Central memory CD8-positive, alpha-beta T cell (primary cell): ENCODE data around the gene FASLG.

ENCODE experiments used
- ATAC-seq: fragments of 150-1000 bp; cut with Tn5 transposase; replicated peaks from 2 replicates; pipeline ENCODE4 v1.10.0; 2022; ENCODE audit warnings: mild to moderate bottlenecking, moderate FRiP score, moderate number of reproducible peaks; ENCODE audit not compliant: poor library complexity, severe bottlenecking; ENCODE audit errors: extremely low read depth
- DNase-seq, 2 donors: peaks; one replicate each; pipeline ENCODE4 v3.0.0; 2021; ENCODE audit warnings: low spot score in 2 of 2
- H3K27ac Mint-ChIP-seq: one replicate; pipeline ENCODE4 v1.8.0; 2022; ENCODE audit warnings: low read depth, mild to moderate bottlenecking, moderate library complexity, mixed read lengths
- H3K27me3 Mint-ChIP-seq: one replicate; pipeline ENCODE4 v1.8.0; 2022; ENCODE audit warnings: mixed read lengths
- H3K36me3 Mint-ChIP-seq: one replicate; pipeline ENCODE4 v1.8.0; 2022; ENCODE audit warnings: mild to moderate bottlenecking, moderate library complexity, mixed read lengths; ENCODE audit not compliant: insufficient read depth
- H3K4me1 Mint-ChIP-seq: one replicate; pipeline ENCODE4 v1.8.0; 2022; ENCODE audit warnings: mixed read lengths
- H3K4me3 Mint-ChIP-seq: one replicate; pipeline ENCODE4 v1.8.0; 2022; ENCODE audit warnings: mild to moderate bottlenecking, moderate library complexity, mixed read lengths
- H3K9me3 Mint-ChIP-seq: one replicate; pipeline ENCODE4 v1.8.0; 2022; ENCODE audit warnings: mixed read lengths

Gene FASLG

DNA sequence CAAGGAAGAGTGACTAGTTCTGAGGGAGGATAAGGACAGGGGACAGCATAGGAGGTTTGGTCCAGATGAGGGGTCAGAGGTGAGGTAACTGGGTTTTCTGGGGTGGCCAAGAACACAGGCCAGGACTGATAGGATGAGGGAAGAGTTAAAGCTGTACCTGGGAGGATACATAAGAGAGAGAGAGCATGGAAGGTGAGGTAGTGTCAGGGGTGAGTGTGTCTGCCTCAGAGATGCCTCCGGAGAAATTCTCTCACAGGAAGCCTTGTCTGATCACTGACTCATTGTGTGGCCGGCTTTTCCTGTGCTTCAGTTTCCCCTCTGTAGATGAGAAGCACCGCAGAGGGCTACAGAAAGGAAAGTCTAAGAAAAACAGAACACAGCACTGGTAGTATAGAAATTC, 40.2 kb downstream of the FASLG start:
- Mint-ChIP-seq H3K27ac (peak overlapping the region; percentile 96), H3K4me3 (peak overlapping the region; percentile 60), H3K36me3 (peaks cover 8% of the 10 kb centered on the region), H3K27me3 (no peaks in the 10 kb centered on the region), H3K4me1 (peaks cover 53% of the 10 kb centered on the region), H3K9me3 (peaks cover 4% of the 10 kb centered on the region)
- ATAC-seq = peak; percentile 90
- peak; percentile 35 to 76 for DNase-seq

DNA sequence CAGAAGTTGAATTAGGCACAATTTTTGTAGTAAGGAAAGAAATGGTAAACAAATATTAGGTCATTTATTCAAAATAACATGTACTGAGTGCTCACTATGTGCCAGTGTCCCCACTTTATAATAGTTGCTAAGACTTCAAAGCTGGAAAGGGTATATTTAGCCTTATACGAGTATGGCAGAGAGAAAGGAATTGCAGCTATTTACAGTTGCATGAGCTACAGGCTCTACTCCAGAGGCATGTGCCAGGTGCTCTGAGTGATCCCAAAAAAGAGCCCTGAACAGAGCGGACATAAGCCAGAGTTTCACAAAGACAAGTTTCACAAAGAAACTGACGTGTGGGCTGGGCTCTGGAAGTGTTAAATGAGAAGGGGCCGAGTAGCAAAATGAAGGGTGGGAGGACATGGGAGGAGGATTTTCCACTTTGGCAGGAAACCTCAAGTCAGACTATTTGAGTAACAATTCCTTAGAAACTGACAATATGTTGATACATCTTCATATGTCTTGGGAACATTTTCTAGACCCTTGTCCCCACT, 40.9 kb downstream of the FASLG start:
- DNase-seq = no peak
- Mint-ChIP-seq H3K9me3 (peaks cover 4% of the 10 kb centered on the region), H3K4me1 (peaks cover 53% of the 10 kb centered on the region), H3K27me3 (no peaks in the 10 kb centered on the region), H3K36me3 (peaks cover 8% of the 10 kb centered on the region), H3K27ac (peak overlapping the region; percentile 96), H3K4me3 (peak overlapping the region; percentile 60)
- no peak for ATAC-seq

DNA sequence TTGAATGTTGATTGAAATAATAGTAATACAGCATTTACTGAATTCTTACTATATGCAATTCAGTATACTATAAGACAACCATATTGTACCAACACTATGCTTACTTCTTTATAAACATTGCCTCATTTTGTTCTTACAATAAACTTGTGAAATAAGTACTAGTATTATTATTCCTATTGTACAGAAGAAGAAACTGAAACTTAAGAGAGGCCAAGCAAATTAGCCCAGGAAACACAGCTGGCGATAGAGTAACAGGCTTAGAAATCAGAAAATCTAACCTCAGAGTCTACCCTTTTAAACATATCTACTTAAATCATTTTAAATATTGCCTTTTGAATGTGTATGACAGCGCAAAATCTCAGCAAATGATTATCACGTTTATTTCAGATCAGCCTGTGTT, 41.7 kb downstream of the FASLG start:
- Mint-ChIP-seq H3K27me3 (no peaks in the 10 kb centered on the region), H3K9me3 (peaks cover 4% of the 10 kb centered on the region), H3K36me3 (peaks cover 8% of the 10 kb centered on the region), H3K4me3 (no peak overlapping the region), H3K27ac (peak overlapping the region; percentile 96), H3K4me1 (peaks cover 46% of the 10 kb centered on the region)
- no peak for ATAC-seq
- DNase-seq = no peak

DNA sequence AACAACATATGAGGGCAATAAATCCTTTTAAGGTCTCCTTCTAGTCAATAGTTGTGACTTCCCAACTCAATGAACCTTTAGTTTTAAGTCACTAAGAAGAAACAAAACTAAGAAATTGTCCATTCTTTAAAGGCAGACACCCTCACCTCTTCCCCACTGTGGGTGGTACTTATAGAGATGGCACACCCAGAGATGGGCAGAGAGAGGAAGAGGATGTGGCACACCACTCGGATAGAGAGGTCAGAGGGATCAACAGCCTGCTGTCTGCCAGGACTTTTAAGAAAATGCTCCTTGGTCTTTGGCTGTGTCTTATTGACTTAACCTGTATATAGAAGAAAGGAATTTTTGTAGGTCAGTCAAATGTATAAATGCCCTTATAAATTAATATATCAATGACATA, 45.1 kb downstream of the FASLG start:
- no peaks in the 10 kb centered on the region for H3K9me3 Mint-ChIP-seq
- H3K4me3 Mint-ChIP-seq = no peak overlapping the region
- peaks cover 29% of the 10 kb centered on the region for H3K4me1 Mint-ChIP-seq
- H3K36me3 Mint-ChIP-seq = peaks cover 4% of the 10 kb centered on the region
- DNase-seq (no peak), ATAC-seq (peak; percentile 19)
- peak overlapping the region; percentile 82 for H3K27ac Mint-ChIP-seq
- H3K27me3 Mint-ChIP-seq = no peaks in the 10 kb centered on the region

DNA sequence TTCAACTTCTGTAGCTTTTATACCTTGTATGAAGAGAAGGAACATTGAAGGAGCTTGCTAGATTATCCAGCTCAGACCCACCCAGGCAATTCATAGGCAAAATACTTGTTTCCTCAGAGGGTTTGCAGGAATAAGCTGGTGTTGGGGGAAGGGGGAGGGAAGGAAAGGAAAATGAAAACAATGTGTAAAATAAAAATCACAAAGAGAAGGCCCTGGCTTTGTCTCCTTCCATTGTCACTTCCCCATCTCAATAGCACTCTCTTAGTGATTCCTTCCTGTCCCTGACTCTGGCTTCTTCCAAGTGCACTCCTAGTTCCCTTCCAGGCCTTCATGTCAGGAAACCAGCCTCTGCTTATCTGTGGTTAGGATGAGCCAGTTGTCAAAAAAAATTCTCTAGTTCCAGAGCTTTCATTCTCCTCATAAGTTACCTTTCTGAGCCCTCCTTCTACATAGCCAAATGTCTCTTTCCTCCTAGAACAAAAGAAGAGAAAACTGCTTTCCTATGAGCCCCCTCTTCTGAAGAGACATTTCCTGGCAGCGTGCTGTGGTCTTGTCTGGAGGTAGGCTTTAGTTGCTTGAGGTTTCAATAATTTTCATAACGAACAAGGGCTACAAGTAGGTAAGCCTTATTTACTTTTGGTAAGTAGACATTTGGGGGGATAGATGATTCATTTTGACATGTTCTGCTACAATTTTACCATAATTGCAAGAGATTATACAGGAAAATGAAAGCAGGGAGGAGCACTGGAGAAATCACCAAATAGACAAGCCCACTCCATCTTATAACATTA, 45.7 kb downstream of the FASLG start:
- no peaks in the 10 kb centered on the region for H3K27me3 Mint-ChIP-seq
- H3K4me3 Mint-ChIP-seq = no peak overlapping the region
- H3K36me3 Mint-ChIP-seq = no peaks in the 10 kb centered on the region
- peak overlapping the region; percentile 82 for H3K27ac Mint-ChIP-seq
- H3K4me1 Mint-ChIP-seq = peaks cover 23% of the 10 kb centered on the region
- no peak for DNase-seq
- no peaks in the 10 kb centered on the region for H3K9me3 Mint-ChIP-seq
- ATAC-seq = no peak

DNA sequence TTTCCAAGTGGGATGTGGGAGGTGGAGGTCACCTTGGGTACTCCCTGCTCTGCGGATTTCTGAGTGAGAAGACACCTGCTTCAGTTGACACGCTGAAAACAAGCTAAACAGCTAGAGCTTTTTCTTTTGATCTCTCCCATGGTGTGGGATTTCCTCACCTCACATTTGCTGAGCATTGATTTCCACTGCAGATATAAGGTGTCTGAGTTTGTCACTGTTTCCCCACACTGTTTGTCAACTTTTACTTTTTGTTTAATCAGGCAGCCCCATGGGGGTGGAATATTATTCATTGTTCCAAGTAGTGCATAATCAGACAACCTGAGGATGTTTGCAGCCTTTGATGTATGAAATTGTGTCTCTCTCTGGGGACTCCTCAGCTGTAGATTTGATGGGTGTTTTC, 49.5 kb downstream of the FASLG start:
- Mint-ChIP-seq H3K4me3 (peak overlapping the region; percentile 53), H3K36me3 (no peaks in the 10 kb centered on the region), H3K27me3 (no peaks in the 10 kb centered on the region), H3K27ac (peak overlapping the region; percentile 64), H3K4me1 (peaks cover 22% of the 10 kb centered on the region), H3K9me3 (no peaks in the 10 kb centered on the region)
- peak in 1 of 2 donors; percentile 20 for DNase-seq
- peak; percentile 80 for ATAC-seq

DNA sequence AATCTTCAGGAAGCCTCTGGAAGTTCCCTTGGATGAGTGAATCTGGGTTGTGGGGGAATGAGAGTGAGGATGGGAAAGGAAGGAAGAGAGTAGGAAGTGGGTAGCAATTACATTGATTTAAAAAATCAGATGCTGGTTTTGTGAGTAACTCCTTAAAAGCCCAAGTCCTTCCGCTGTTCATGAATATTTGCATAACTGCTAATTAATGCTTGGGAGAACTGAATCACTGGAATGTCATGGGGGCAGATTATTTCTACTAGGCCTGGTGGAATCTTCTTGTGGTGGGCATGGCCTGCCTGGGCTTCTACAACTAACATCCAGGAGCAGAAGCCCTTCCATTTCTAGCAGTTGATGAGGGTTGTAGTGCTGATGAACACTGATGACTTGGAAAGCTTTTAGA, 52.7 kb downstream of the FASLG start:
- Mint-ChIP-seq H3K9me3 (no peaks in the 10 kb centered on the region), H3K36me3 (no peaks in the 10 kb centered on the region), H3K27ac (no peak overlapping the region), H3K4me3 (no peak overlapping the region), H3K27me3 (no peaks in the 10 kb centered on the region), H3K4me1 (peaks cover 29% of the 10 kb centered on the region)
- DNase-seq (no peak), ATAC-seq (no peak)

DNA sequence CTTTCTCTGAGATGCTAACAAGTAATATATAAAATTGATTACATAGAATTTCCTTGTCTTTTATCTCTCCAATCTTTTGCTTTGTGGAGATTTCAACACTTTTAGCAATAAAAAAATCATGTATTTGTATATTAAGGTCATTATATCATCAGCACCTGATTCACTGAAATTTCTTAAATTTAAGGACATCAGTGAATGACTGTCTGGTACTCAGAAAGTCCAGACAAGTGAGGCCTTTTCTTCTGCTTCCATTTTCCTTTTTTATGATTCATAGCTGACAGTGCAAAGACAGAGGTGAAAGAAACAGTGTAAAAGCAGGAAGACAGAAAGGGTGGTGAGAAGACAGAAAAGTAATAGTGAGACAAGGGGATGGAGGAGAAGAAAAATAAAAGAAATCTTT, 54.6 kb downstream of the FASLG start:
- Mint-ChIP-seq H3K4me3 (no peak overlapping the region), H3K36me3 (no peaks in the 10 kb centered on the region), H3K27me3 (no peaks in the 10 kb centered on the region), H3K27ac (no peak overlapping the region), H3K4me1 (peaks cover 35% of the 10 kb centered on the region), H3K9me3 (no peaks in the 10 kb centered on the region)
- ATAC-seq = no peak
- DNase-seq = no peak
